ENCODE measurements around the gene OBP2A. TPM values are rescaled to one million over a fixed set of nuclear protein-coding genes. Genes with fewer than 3 reads are reported as not detected.

OBP2A gene
- total and polyA plus RNA-seq, 10 of the 15 experiments (the other 5 are each of a cell fraction or from before 2014, with no cell fraction given): not detected

DNA sequence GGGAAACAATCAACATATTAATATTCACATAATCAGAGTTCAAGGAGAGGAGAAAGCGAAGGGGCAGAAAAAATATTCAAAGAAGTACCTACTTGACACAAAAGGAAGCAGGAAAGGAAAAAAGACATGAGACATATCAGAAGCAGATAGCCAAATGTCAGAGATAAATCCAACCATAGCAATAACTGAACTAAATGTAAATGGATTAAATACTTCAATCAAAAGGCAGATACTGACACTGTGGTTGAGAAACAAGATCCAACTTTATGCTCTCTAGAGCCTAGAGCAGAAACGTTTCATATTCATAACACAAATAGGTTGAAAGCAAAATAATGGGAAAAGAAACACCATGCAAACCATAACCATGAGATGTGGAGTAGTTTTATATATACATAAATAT lies 36.5 kb upstream of the OBP2A start:
- ATAC-seq: no peak
- H3K4me1 ChIP-seq (ENCODE audit: control insufficient read depth, insufficient read depth, low read length): no peaks in the 10 kb centered on the region
- H3K4me3 ChIP-seq: no peak overlapping the region
- peaks cover 0 to 6% of the 10 kb centered on the region in 2 experiments; a peak in 3 of 4 replicates for H3K36me3 ChIP-seq (ENCODE audit: control insufficient read depth in 2 of 2, insufficient read depth in 2 of 2, low read length in 1 of 2)
- no peak overlapping the region for H2AFZ ChIP-seq (ENCODE audit: control insufficient read depth, low read depth, low read length)
- no peak overlapping the region for H3K4me2 ChIP-seq (ENCODE audit: control insufficient read depth, insufficient read depth)
- DNase-seq (ENCODE audit: low read depth, low spot score): no peak
- H3K27ac ChIP-seq (ENCODE audit: control insufficient read depth, insufficient read depth): no peak overlapping the region
- no TSS peak for BruUV-seq (replicated peaks)
- no peaks in the 10 kb centered on the region for H3K79me2 ChIP-seq (ENCODE audit: control insufficient read depth, insufficient read depth, low read length)
- H3K9me3 ChIP-seq (replicated peaks; ENCODE audit: control insufficient read depth, insufficient read depth, low read length): no peaks in the 10 kb centered on the region; the same call in 2 of the 3 replicates
- in situ Hi-C loops (cut with MboI) (no loop called here), intact Hi-C loops (cut with micrococcal nuclease; ENCODE audit: unreplicated experiment) (no loop called here)
- TF ChIP-seq NR2F1 (conservative IDR thresholded peaks at IDR 0.05): no peak
- TF ChIP-seq STAT1 (conservative IDR thresholded peaks at IDR 0.05): no peak
- TF ChIP-seq MYB (IDR thresholded peaks at IDR 0.05; ENCODE audit: borderline replicate concordance, low read depth, low read length): no peak
- TF ChIP-seq RB1 (IDR thresholded peaks at IDR 0.05; ENCODE audit: borderline replicate concordance): no peak
- TF ChIP-seq RAD51 (IDR thresholded peaks at IDR 0.05): no peak
- TF ChIP-seq, protein P1, sequence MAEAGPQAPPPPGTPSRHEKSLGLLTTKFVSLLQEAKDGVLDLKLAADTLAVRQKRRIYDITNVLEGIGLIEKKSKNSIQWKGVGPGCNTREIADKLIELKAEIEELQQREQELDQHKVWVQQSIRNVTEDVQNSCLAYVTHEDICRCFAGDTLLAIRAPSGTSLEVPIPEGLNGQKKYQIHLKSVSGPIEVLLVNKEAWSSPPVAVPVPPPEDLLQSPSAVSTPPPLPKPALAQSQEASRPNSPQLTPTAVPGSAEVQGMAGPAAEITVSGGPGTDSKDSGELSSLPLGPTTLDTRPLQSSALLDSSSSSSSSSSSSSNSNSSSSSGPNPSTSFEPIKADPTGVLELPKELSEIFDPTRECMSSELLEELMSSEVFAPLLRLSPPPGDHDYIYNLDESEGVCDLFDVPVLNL (IDR thresholded peaks at IDR 0.05; ENCODE audit: low read depth, low read length): no peak
- TF ChIP-seq POLR2AphosphoS5 (IDR thresholded peaks at IDR 0.05; ENCODE audit: low read length): no peak
- TF ChIP-seq, protein P2, sequence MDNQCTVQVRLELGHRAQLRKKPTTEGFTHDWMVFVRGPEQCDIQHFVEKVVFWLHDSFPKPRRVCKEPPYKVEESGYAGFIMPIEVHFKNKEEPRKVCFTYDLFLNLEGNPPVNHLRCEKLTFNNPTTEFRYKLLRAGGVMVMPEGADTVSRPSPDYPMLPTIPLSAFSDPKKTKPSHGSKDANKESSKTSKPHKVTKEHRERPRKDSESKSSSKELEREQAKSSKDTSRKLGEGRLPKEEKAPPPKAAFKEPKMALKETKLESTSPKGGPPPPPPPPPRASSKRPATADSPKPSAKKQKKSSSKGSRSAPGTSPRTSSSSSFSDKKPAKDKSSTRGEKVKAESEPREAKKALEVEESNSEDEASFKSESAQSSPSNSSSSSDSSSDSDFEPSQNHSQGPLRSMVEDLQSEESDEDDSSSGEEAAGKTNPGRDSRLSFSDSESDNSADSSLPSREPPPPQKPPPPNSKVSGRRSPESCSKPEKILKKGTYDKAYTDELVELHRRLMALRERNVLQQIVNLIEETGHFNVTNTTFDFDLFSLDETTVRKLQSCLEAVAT (IDR thresholded peaks at IDR 0.05): no peak
- no peak for TF ChIP-seq POLR2A (IDR thresholded peaks at IDR 0.05; ENCODE audit: low read depth, low read length)
- TF ChIP-seq IRF4 (IDR thresholded peaks at IDR 0.05; ENCODE audit: low read depth, low read length): no peak
- POLR2A ChIA-PET: no interaction called here
- SMC1A ChIA-PET (ENCODE audit: uncharacterized antibody, unreplicated experiment): no interaction called here
- CTCF ChIA-PET: no interaction called here
- RAD21 ChIA-PET (ENCODE audit: unreplicated experiment): no interaction called here
- no peaks in the 10 kb centered on the region for H4K20me1 ChIP-seq (ENCODE audit: control insufficient read depth, insufficient read depth)
- no peaks in the 10 kb centered on the region; a peak in 1 of 4 replicates for H3K27me3 ChIP-seq (replicated peaks in 1 of 2; ENCODE audit: control insufficient read depth in 2 of 2, insufficient read depth in 2 of 2, low read length in 1 of 2)
- WGBS (ENCODE audit: insufficient coverage, insufficient replicate concordance, low lambda C conversion rate, missing lambda C conversion rate): 42% methylated on average over 2 of the region's 2 CpGs
- H3K9ac ChIP-seq (ENCODE audit: control insufficient read depth, insufficient read depth, low read length): no peak overlapping the region
- no peak for FAIRE-seq

Data from GM12878 (cell line).